GM19452 (cell line): ENCODE data around the gene SELENOS.
"Not testable (repeated sequence)": the region's sequence is repeated elsewhere in the genome, so short reads cannot be mapped to it uniquely, and the experiment has no call there.

ENCODE experiments used
- ATAC-seq: cut with Tn5 transposase; IDR thresholded peaks from one replicate; pipeline ENCODE4 v1.9.1; 2021; ENCODE audit not compliant: unreplicated experiment

SELENOS gene

GRCh38 chr15:101310161-101310480, 32.8 kb upstream of the SELENOS start:
- ATAC-seq, result no peak

GRCh38 chr15:101309436-101310160, 32.3 kb upstream of the SELENOS start:
- ATAC-seq, result no peak

GRCh38 chr15:101308604-101309435, 31.5 kb upstream of the SELENOS start:
- no peak for ATAC-seq

- ATAC-seq, result no peak
Measured at GRCh38 chr15:101307897-101308603, 30.8 kb upstream of the SELENOS start.

- ATAC-seq, result no peak
Measured at GRCh38 chr15:101307048-101307896, 30.0 kb upstream of the SELENOS start.

- no peak for ATAC-seq
Measured at GRCh38 chr15:101306341-101307047, 29.2 kb upstream of the SELENOS start.

GRCh38 chr15:101305820-101306255, 28.6 kb upstream of the SELENOS start:
- no peak for ATAC-seq

GRCh38 chr15:101303408-101303807, 26.1 kb upstream of the SELENOS start:
- ATAC-seq, result no peak

- ATAC-seq, result no peak
Measured at GRCh38 chr15:101296418-101297405, 19.4 kb upstream of the SELENOS start.

GRCh38 chr15:101295607-101296161, 18.4 kb upstream of the SELENOS start:
- ATAC-seq, result no peak

GRCh38 chr15:101294731-101295606, 17.7 kb upstream of the SELENOS start, which contains the start of gene SNRPA1:
SNRPA1 (minus strand) TSS chr15:101295248; CDS start chr15:101295178, 70 bp downstream.
- ATAC-seq, result peak; percentile 74

- no peak for ATAC-seq
Measured at GRCh38 chr15:101293122-101293521, 15.8 kb upstream of the SELENOS start.

- no peak for ATAC-seq
Measured at GRCh38 chr15:101288905-101289513, 11.7 kb upstream of the SELENOS start.

- not testable (repeated sequence) for ATAC-seq
Measured at GRCh38 chr15:101287342-101287741, 10.1 kb upstream of the SELENOS start.

- no peak for ATAC-seq
Measured at GRCh38 chr15:101286471-101287114, 9.3 kb upstream of the SELENOS start.

GRCh38 chr15:101283931-101284330, 6.6 kb upstream of the SELENOS start:
- ATAC-seq, result no peak

- ATAC-seq, result no peak
Measured at GRCh38 chr15:101280007-101280406, 2.7 kb upstream of the SELENOS start.
